Measurements from ENCODE around the gene ZNF20. TPM values are rescaled to one million over a fixed set of nuclear protein-coding genes. Genes with fewer than 3 reads are reported as not detected.

Gene ZNF20
- total and polyA plus RNA-seq, 9 of the 15 experiments (the other 6 are each of a cell fraction or from before 2014, with no cell fraction given): 1.4 to 3.7 (median 3.1) TPM

DNA sequence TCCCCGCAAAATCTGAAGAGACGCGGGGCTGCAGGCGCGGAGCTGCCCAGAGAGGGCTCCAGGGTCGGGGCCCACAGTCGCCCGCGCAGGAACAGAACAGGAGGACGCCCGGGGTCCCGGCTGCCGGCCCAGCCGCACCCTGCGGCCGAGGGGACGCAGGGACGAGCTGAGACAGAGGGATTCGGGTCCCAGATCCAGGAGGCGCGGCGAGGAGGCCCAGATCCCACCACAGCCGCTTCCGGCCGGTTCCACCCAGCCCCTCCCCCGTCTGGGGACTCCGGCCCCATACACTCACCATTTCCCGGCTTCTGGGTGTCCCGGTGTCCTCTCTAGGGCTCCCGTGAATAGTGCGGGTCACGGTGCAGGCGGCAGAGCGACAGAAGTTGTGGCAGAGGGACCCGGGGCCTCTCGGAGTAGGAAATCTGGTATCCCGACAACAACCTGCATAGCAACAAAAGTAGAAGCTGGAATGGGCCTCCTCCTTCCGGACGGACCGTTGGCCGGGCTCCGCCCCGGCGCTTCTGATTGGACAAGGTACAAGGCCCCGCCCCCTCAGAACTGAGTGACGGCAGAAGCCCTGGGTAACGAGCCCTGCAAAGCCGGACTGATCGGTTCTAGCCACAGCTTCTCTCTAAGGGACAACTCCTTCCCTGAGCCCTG is at the start of gene ZNF20 (continued):
- TF ChIP-seq NFE2L1 (tag; IDR thresholded peaks at IDR 0.05; ENCODE audit: borderline replicate concordance, low read depth): no peak
- TF ChIP-seq RBM25 (IDR thresholded peaks at IDR 0.05; ENCODE audit: low read depth, low read length, severe bottlenecking): peak; percentile 42
- TF ChIP-seq SUPT5H (IDR thresholded peaks at IDR 0.05): peak; percentile 59
- peak; percentile 67 for TF ChIP-seq GABPA (tag; conservative IDR thresholded peaks at IDR 0.05; ENCODE audit: low read depth)
- TF ChIP-seq, protein P1, sequence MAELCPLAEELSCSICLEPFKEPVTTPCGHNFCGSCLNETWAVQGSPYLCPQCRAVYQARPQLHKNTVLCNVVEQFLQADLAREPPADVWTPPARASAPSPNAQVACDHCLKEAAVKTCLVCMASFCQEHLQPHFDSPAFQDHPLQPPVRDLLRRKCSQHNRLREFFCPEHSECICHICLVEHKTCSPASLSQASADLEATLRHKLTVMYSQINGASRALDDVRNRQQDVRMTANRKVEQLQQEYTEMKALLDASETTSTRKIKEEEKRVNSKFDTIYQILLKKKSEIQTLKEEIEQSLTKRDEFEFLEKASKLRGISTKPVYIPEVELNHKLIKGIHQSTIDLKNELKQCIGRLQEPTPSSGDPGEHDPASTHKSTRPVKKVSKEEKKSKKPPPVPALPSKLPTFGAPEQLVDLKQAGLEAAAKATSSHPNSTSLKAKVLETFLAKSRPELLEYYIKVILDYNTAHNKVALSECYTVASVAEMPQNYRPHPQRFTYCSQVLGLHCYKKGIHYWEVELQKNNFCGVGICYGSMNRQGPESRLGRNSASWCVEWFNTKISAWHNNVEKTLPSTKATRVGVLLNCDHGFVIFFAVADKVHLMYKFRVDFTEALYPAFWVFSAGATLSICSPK (IDR thresholded peaks at IDR 0.05; ENCODE audit: borderline replicate concordance): no peak
- TF ChIP-seq ZNF76 (CRISPR knock-in tag; IDR thresholded peaks at IDR 0.05; ENCODE audit: borderline replicate concordance): no peak
- TF ChIP-seq ZNF41 (CRISPR knock-in tag; conservative IDR thresholded peaks at IDR 0.05): no peak
- TF ChIP-seq ZKSCAN8 (CRISPR knock-in tag; IDR thresholded peaks at IDR 0.05): no peak
- no peak; the same call in none of the 2 replicates for TF ChIP-seq ETV1 (tag; conservative IDR thresholded peaks at IDR 0.05; ENCODE audit: low read depth)
- TF ChIP-seq KAT7 (CRISPR knock-in tag; IDR thresholded peaks at IDR 0.05; ENCODE audit: borderline replicate concordance): no peak
- peak; percentile 30 for TF ChIP-seq SMARCB1 (IDR thresholded peaks at IDR 0.05; ENCODE audit: insufficient read length, low read depth)
- no peak for TF ChIP-seq LARP7 (IDR thresholded peaks at IDR 0.05)
- TF ChIP-seq NCOA2 (IDR thresholded peaks at IDR 0.05; ENCODE audit: partially characterized antibody in 2 of 2): no peak
- no peak for TF ChIP-seq ARID1B (IDR thresholded peaks at IDR 0.05)
- TF ChIP-seq FOXM1 (IDR thresholded peaks at IDR 0.05; ENCODE audit: low read depth): peak; percentile 30; the same call in 1 of the 2 replicates
- no peak for TF ChIP-seq FOXM1 (CRISPR knock-in tag; IDR thresholded peaks at IDR 0.05; ENCODE audit: low read depth)
- no peak for TF ChIP-seq ZNF3 (CRISPR knock-in tag; IDR thresholded peaks at IDR 0.05)
- TF ChIP-seq ELF1 (tag; IDR thresholded peaks at IDR 0.05): peak; percentile 62
- no peak for TF ChIP-seq SIN3B (IDR thresholded peaks at IDR 0.05; ENCODE audit: low read depth)
- peak; percentile 30 for TF ChIP-seq EP400 (IDR thresholded peaks at IDR 0.05)
